ENCODE measurements around the gene STX17.
"Not testable (repeated sequence)": the region's sequence is repeated elsewhere in the genome, so short reads cannot be mapped to it uniquely, and the experiment has no call there.

STX17 gene

DNA sequence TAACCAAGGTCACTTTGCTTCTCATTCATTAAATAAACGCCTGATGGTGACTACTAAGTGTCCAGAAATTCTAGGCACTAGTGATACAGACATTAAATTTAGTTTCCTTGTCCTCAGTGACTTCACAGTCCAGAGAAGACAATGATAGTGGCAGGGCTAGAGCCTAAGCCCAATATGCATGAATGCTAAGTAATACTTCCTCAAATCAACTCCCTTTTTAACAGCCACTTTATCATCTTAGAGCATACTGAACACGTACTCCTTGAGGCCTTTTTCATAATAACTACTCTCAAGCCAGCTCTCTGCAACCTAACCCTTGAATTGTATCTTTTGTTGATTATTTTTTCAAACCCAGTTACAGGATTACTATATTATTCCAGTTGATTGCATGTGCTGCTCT lies 74.1 kb downstream of the STX17 start:
- no peak overlapping the region for H3K27ac ChIP-seq
- TF ChIP-seq ZFX (IDR thresholded peaks at IDR 0.05; ENCODE audit: borderline replicate concordance): no peak
- TF ChIP-seq, protein P1, sequence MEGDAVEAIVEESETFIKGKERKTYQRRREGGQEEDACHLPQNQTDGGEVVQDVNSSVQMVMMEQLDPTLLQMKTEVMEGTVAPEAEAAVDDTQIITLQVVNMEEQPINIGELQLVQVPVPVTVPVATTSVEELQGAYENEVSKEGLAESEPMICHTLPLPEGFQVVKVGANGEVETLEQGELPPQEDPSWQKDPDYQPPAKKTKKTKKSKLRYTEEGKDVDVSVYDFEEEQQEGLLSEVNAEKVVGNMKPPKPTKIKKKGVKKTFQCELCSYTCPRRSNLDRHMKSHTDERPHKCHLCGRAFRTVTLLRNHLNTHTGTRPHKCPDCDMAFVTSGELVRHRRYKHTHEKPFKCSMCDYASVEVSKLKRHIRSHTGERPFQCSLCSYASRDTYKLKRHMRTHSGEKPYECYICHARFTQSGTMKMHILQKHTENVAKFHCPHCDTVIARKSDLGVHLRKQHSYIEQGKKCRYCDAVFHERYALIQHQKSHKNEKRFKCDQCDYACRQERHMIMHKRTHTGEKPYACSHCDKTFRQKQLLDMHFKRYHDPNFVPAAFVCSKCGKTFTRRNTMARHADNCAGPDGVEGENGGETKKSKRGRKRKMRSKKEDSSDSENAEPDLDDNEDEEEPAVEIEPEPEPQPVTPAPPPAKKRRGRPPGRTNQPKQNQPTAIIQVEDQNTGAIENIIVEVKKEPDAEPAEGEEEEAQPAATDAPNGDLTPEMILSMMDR (IDR thresholded peaks at IDR 0.05): no peak

DNA sequence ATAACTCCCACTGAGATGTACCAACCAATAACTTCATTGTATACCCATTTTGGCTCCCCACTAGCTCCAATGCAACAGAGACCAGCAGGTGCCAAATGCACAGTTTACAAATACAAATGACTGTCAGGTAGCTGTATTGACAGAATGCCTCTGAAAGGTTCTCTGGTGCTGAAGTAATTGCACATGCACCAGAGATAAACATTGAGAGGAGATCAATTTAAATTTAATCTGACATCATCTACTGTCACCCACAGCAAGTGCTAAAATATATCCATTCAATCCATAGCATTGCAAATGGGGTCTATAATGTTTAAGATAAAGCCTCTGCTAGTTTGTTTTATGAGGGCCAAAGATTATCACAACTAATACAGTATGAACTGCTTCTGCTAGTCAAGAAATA lies 80.2 kb downstream of the STX17 start:
- TF ChIP-seq, protein P1 (IDR thresholded peaks at IDR 0.05): no peak
- TF ChIP-seq ZFX (IDR thresholded peaks at IDR 0.05; ENCODE audit: borderline replicate concordance): no peak
- no peak overlapping the region for H3K27ac ChIP-seq

DNA sequence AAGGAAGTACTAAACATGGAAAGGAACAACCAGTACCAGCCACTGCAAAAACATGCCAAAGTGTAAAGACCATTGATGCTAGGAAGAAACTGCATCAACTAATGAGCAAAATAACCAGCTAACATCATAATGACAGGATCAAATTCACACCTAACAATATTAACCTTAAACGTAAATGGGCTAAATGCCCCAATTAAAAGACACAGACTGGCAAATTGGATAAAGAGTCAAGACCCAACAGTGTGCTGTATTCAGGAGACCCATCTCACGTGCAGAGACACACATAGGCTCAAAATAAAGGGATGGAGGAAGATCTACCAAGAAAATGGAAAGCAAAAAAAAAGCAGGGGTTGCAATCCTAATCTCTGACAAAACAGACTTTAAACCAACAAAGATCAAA lies 84.1 kb downstream of the STX17 start:
- H3K27ac ChIP-seq: not testable (repeated sequence)

DNA sequence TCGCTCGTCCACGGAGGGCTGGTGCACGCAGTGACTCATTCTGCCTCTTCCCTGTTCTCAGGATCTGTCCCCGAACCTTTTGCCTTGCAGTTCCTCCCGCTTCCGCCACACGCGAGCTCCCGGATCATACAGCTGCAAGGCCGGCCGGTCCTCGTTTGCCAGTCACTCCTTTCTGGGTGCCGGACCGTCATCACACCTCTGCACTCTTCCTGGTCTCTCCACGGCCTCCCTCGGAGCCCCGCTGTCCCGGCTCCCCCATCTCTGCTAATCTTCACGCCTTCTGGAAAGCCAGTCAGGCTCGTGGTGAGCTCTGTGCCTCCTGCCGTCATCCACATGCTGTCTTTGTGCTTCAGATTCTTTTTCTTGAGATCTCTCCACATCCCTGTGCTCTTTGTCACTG lies 91.8 kb downstream of the STX17 start:
- no peak for TF ChIP-seq ZFX (IDR thresholded peaks at IDR 0.05; ENCODE audit: borderline replicate concordance)
- TF ChIP-seq, protein P1 (IDR thresholded peaks at IDR 0.05): no peak
- no peak overlapping the region for H3K27ac ChIP-seq

DNA sequence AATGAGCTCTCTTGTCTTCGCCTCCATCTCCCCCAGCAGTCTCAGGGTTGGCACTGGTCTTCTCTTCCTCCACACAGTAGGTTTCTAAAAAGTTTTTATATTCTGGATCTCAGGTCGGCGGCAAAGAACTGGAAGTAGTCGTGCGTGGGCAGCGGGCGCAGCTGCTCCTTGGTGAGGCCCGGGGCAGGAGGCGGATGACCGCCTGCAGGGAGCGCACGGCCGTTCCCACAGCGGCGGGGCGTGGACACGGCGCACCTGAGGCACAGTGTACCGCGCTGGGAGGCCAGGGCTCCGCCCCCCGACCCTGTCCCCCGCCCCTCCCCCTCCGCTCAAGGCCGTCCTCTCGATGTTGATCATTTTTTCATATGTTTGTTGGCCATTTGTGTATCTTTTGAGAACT lies 92.4 kb downstream of the STX17 start:
- no peak overlapping the region for H3K27ac ChIP-seq
- no peak for TF ChIP-seq ZFX (IDR thresholded peaks at IDR 0.05; ENCODE audit: borderline replicate concordance)
- TF ChIP-seq, protein P1 (IDR thresholded peaks at IDR 0.05): no peak

DNA sequence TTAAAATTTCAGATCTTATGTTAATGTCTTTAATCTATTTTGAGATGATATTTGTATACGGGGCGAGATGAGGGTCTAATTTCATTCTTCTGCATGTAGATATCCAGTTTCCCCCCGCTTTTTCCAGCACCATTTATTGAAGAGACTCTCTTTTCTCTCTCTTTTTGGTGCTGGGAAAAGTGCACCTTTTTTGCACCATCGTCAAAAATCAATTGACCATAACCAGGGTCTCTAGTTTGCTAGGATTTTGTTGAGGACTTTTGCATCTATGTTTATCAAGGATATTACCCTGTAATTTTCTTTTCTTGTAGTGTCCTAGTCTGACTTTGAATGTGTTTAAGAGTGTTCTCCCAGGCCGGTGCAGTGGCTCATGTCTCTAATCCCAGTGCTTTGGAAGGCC lies 93.3 kb downstream of the STX17 start:
- no peak overlapping the region for H3K27ac ChIP-seq
- TF ChIP-seq, protein P1 (IDR thresholded peaks at IDR 0.05): no peak
- TF ChIP-seq ZFX (IDR thresholded peaks at IDR 0.05; ENCODE audit: borderline replicate concordance): no peak

DNA sequence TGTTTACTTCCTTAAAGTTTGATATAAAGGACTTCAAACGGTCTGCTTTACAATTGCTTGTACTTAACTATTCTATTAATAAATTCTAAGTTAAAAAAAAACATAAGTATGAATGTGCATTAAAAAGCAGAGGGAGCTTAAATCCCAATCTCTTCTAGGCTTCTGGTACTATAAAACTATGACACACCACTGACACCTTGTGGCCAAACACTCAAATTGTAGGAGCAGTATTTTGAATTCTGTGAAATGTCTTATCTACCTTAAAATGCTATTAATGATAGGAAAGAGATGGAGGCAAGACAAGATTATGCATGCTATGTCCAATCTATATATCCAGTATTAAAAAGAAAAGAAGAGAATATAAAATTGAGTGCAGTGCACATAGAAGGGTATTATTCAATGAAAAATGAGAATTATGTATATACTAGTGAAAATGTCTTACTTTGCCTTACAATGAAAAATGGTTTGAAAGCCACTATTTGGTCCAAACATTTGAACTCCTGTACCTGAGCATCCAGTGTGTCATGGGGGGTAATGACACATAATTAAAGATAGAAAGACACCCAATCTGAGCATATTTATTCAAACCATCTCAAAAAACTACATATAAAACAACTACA lies 104.7 kb downstream of the STX17 start:
- no peak overlapping the region for H3K27ac ChIP-seq
- TF ChIP-seq ZFX (IDR thresholded peaks at IDR 0.05; ENCODE audit: borderline replicate concordance): no peak
- TF ChIP-seq, protein P1 (IDR thresholded peaks at IDR 0.05): peak; percentile 74

DNA sequence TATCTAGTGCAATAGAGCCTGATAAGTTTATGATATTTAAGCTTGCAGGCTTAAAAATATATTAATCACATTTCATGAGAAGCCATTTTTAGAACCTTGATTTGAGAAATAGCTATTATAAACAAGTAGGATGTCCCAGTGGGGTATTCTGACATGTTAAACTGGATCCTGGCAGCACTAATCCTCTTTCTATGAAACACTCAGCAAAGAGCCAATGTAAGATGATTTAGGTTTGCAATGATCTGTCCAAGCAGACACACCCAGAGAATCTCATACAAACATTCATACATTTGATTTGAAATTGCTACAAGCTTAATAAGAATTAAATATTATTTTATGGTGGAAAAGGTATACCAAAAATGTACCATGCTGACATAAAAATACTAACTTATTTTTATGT lies 105.8 kb downstream of the STX17 start:
- no peak overlapping the region for H3K27ac ChIP-seq
- TF ChIP-seq, protein P1 (IDR thresholded peaks at IDR 0.05): no peak
- no peak for TF ChIP-seq ZFX (IDR thresholded peaks at IDR 0.05; ENCODE audit: borderline replicate concordance)
